K562 (cell line): ENCODE data around the gene POU1F1. TPM values are rescaled to one million over a fixed set of nuclear protein-coding genes. Genes with fewer than 3 reads are reported as not detected.

ENCODE experiments used
- EGR1 ChIP-seq: fragments of 450-650 bp; conservative IDR thresholded peaks from 2 replicates; pipeline ENCODE4 v1.6.1; 2017; ENCODE audit warnings: mild to moderate bottlenecking
- KDM1A ChIP-seq, 2 experiments: fragments of 450-650 bp; IDR thresholded peaks; 2 replicates each; pipeline ENCODE4 v1.6.1; 2016; ENCODE audit warnings: mild to moderate bottlenecking in 2 of 2
- MECOM ChIP-seq: fragments of 250-450 bp; sonication (Bioruptor Pico); IDR thresholded peaks from 2 replicates; pipeline ENCODE4 v1.8.0; 2022; ENCODE audit warnings: inconsistent platforms
- MEIS2 ChIP-seq: fragments of 450-650 bp; IDR thresholded peaks from 2 replicates; pipeline ENCODE4 v1.6.1; 2014; ENCODE audit warnings: mild to moderate bottlenecking; ENCODE audit not compliant: partially characterized antibody
- NFIX ChIP-seq: fragments of 250-450 bp; sonication (Bioruptor Pico); IDR thresholded peaks from 2 replicates; pipeline ENCODE4 v1.4.0; 2020; ENCODE audit warnings: low read depth, mild to moderate bottlenecking, moderate library complexity
- NR2F6 ChIP-seq: fragments of 450-650 bp; formaldehyde crosslinking; IDR thresholded peaks from 2 replicates; pipeline ENCODE4 v1.4.0; 2020; ENCODE audit warnings: mild to moderate bottlenecking
- PCBP2 ChIP-seq: fragments of 200-400 bp; formaldehyde crosslinking; IDR thresholded peaks from 2 replicates; pipeline ENCODE4 v1.6.1; 2018; ENCODE audit warnings: low read length, low read depth, mild to moderate bottlenecking, moderate library complexity; ENCODE audit not compliant: poor library complexity, severe bottlenecking
- PHF20 ChIP-seq: fragments of 450-650 bp; IDR thresholded peaks from 2 replicates; pipeline ENCODE4 v1.6.1; 2018; ENCODE audit not compliant: partially characterized antibody
- POLR2AphosphoS5 ChIP-seq: IDR thresholded peaks from 2 replicates; pipeline ENCODE4 v1.6.1; 2011; ENCODE audit warnings: mild to moderate bottlenecking, low read depth, low read length, moderate library complexity; ENCODE audit not compliant: control insufficient read depth, insufficient read depth
- POLR2B ChIP-seq: fragments of 450-650 bp; IDR thresholded peaks from 2 replicates; pipeline ENCODE4 v1.6.1; 2018; ENCODE audit warnings: low read depth; ENCODE audit not compliant: partially characterized antibody
- RBM25 ChIP-seq: fragments of 200-400 bp; formaldehyde crosslinking; IDR thresholded peaks from 2 replicates; pipeline ENCODE4 v1.6.1; 2018; ENCODE audit warnings: low read length, low read depth, moderate library complexity; ENCODE audit not compliant: severe bottlenecking
- SIX5 ChIP-seq, 2 experiments: IDR thresholded peaks; 2 replicates each; pipeline ENCODE4 v1.6.1; 2011; ENCODE audit warnings: low read length in 2 of 2, borderline replicate concordance in 1 of 2, low read depth in 1 of 2, mild to moderate bottlenecking in 1 of 2, moderate library complexity in 1 of 2; ENCODE audit not compliant: insufficient read depth in 1 of 2
- SNIP1 ChIP-seq: fragments of 450-650 bp; IDR thresholded peaks from 2 replicates; pipeline ENCODE4 v1.7.1; 2017; ENCODE audit warnings: low read depth, mild to moderate bottlenecking
- TEAD4 ChIP-seq, 2 experiments: sonication (generic) in 1 of 2; formaldehyde crosslinking in 1 of 2; IDR thresholded peaks; 2 replicates each; pipeline versions ENCODE4 v1.6.1 to v1.8.0; 2012 to 2022; ENCODE audit warnings: borderline replicate concordance in 1 of 2, inconsistent platforms in 1 of 2, low read length in 1 of 2, mild to moderate bottlenecking in 1 of 2, missing genetic modification reagents in 1 of 2
- TFAP4 ChIP-seq: sonication (generic); formaldehyde crosslinking; IDR thresholded peaks from 2 replicates; pipeline ENCODE4 v1.8.0; 2022; ENCODE audit warnings: missing genetic modification reagents, mild to moderate bottlenecking, moderate library complexity, borderline replicate concordance
- ZNF140 ChIP-seq: fragments of 250-450 bp; sonication (Bioruptor Pico); IDR thresholded peaks from 2 replicates; pipeline ENCODE4 v1.8.0; 2021; ENCODE audit warnings: moderate library complexity, mild to moderate bottlenecking, inconsistent platforms
- polyA plus RNA-seq, 8 experiments: library from polyadenylated mRNA; depleted of rRNA in 4 of 8; stranded (reverse) in 5 of 8; unstranded in 3 of 8; fragments of >200 nt; fragmentation: Nextera tagmentation in 2 of 8; fragmentation: Illumina TruSeq in 1 of 8; extraction: Ambion mirVana in 2 of 8; extraction: Trizol in 1 of 8; gene quantifications; 2 replicates each; pipeline versions ENCODE4 v1.2.1 to v1.2.3, GENCODE V29; 2011 to 2014; ENCODE audit warnings: inconsistent platforms in 1 of 8, missing spikeins in 1 of 8
- total RNA-seq, 7 experiments: library from RNA; depleted of rRNA in 6 of 7; stranded (reverse); fragments of >200 nt in 6 of 7; fragmentation: Illumina TruSeq in 2 of 7; extraction: Trizol in 2 of 7; gene quantifications; 2 replicates each; pipeline versions ENCODE4 v1.2.1 to v1.2.3, GENCODE V29; 2011 to 2021; ENCODE audit warnings: low replicate concordance in 1 of 7
- TF ChIP-seq, protein P1 (sequence below), 2 experiments: fragments of 250-450 bp in 1 of 2; fragments of 450-650 bp in 1 of 2; sonication (Bioruptor Pico) in 1 of 2; IDR thresholded peaks; 2 replicates each; pipeline versions ENCODE4 v1.6.1 to v1.8.0; 2016 to 2021; ENCODE audit warnings: mild to moderate bottlenecking in 2 of 2, moderate library complexity in 2 of 2, missing compliant biosample characterization in 1 of 2, missing genetic modification characterization in 1 of 2
- TF ChIP-seq, protein P2 (sequence below): fragments of 450-650 bp; IDR thresholded peaks from 2 replicates; pipeline ENCODE4 v1.6.1; 2016; ENCODE audit warnings: low read depth

The POU1F1 gene
- total and polyA plus RNA-seq, 9 of the 15 experiments (the other 6 are each of a cell fraction or from before 2014, with no cell fraction given) = not detected

- TF ChIP-seq RBM25 (no peak), PHF20 (no peak), PCBP2 (no peak), TFAP4 (CRISPR knock-in tag) (peak; percentile 41; the same call in 1 of the 2 replicates), NFIX (CRISPR knock-in tag) (no peak), SNIP1 (no peak), ZNF140 (CRISPR knock-in tag) (no peak), MEIS2 (peak; percentile 84), POLR2B (peak; percentile 68), POLR2AphosphoS5 (no peak), NR2F6 (CRISPR knock-in tag) (no peak), EGR1 (no peak), MECOM (CRISPR knock-in tag) (no peak), KDM1A (IDR thresholded peaks at IDR 0.05) (no peak), TEAD4 (IDR thresholded peaks at IDR 0.05; ENCODE audit: low read length) (no peak), TEAD4 (CRISPR knock-in tag; IDR thresholded peaks at IDR 0.05; ENCODE audit: borderline replicate concordance) (no peak), SIX5 (IDR thresholded peaks at IDR 0.05; ENCODE audit: borderline replicate concordance in 1 of 2, insufficient read depth in 1 of 2, low read depth in 1 of 2, low read length in 2 of 2) (0 out of 4 replicates have a peak, but pooled peaks of 1 of the 2 experiments have one; percentile 5)
- TF ChIP-seq, protein P1, sequence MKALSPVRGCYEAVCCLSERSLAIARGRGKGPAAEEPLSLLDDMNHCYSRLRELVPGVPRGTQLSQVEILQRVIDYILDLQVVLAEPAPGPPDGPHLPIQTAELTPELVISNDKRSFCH (CRISPR knock-in tag; IDR thresholded peaks at IDR 0.05) = no peak
- TF ChIP-seq, protein P1 (tag; IDR thresholded peaks at IDR 0.05) = no peak
- TF ChIP-seq, protein P2, sequence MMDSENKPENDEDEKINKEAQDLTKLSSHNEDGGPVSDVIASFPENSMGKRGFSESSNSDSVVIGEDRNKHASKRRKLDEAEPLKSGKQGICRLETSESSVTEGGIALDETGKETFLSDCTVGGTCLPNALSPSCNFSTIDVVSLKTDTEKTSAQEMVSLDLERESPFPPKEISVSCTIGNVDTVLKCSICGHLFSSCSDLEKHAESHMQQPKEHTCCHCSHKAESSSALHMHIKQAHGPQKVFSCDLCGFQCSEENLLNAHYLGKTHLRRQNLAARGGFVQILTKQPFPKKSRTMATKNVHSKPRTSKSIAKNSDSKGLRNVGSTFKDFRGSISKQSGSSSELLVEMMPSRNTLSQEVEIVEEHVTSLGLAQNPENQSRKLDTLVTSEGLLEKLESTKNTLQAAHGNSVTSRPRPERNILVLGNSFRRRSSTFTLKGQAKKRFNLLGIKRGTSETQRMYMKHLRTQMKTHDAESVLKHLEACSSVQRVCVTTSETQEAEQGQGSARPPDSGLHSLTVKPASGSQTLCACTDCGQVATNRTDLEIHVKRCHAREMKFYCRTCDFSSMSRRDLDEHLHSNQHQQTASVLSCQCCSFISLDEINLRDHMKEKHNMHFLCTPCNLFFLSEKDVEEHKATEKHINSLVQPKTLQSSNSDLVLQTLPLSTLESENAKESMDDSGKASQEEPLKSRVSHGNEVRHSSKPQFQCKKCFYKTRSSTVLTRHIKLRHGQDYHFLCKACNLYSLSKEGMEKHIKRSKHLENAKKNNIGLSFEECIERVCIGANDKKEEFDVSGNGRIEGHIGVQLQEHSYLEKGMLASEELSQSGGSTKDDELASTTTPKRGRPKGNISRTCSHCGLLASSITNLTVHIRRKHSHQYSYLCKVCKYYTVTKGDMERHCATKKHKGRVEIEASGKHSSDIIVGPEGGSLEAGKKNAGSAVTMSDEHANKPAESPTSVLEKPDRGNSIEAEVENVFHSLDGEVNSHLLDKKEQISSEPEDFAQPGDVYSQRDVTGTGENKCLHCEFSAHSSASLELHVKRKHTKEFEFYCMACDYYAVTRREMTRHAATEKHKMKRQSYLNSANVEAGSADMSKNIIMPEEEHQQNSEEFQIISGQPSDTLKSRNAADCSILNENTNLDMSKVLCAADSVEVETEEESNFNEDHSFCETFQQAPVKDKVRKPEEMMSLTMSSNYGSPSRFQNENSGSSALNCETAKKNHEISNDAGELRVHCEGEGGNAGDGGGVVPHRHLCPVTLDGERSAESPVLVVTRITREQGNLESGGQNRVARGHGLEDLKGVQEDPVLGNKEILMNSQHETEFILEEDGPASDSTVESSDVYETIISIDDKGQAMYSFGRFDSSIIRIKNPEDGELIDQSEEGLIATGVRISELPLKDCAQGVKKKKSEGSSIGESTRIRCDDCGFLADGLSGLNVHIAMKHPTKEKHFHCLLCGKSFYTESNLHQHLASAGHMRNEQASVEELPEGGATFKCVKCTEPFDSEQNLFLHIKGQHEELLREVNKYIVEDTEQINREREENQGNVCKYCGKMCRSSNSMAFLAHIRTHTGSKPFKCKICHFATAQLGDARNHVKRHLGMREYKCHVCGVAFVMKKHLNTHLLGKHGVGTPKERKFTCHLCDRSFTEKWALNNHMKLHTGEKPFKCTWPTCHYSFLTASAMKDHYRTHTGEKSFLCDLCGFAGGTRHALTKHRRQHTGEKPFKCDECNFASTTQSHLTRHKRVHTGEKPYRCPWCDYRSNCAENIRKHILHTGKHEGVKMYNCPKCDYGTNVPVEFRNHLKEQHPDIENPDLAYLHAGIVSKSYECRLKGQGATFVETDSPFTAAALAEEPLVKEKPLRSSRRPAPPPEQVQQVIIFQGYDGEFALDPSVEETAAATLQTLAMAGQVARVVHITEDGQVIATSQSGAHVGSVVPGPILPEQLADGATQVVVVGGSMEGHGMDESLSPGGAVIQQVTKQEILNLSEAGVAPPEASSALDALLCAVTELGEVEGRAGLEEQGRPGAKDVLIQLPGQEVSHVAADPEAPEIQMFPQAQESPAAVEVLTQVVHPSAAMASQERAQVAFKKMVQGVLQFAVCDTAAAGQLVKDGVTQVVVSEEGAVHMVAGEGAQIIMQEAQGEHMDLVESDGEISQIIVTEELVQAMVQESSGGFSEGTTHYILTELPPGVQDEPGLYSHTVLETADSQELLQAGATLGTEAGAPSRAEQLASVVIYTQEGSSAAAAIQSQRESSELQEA = no peak
Measured at GRCh38 chr3:87227104-87227834, 49.1 kb downstream of the POU1F1 start, which contains the start of gene CHMP2B (continued).
